Ovary (tissue), 9 donors: ENCODE data around the gene DBH. TPM values are rescaled to one million over a fixed set of nuclear protein-coding genes. Genes with fewer than 3 reads are reported as not detected.

Source experiments
- DNase-seq, 5 donors: peaks; one replicate each; pipeline ENCODE4 v3.0.0-alpha.2; 2019 to 2020
- H3K27ac ChIP-seq, 2 donors: fragments of 200-600 bp; one replicate each; pipeline versions ENCODE4 v1.5.1 to v1.8.0; 2019 to 2022
- H3K27me3 ChIP-seq: fragments of 200-600 bp; one replicate; pipeline ENCODE4 v1.8.0; 2022
- H3K36me3 ChIP-seq: fragments of 200-600 bp; sonication (generic); one replicate; pipeline ENCODE4 v1.5.1; 2019
- H3K4me1 ChIP-seq: one replicate; pipeline ENCODE4 v1.8.1; 2013; ENCODE audit warnings: mild to moderate bottlenecking, moderate library complexity; ENCODE audit not compliant: insufficient read depth
- H3K4me3 ChIP-seq: fragments of 200-600 bp; sonication (generic); one replicate; pipeline ENCODE4 v1.5.1; 2017
- H3K9me3 ChIP-seq, 2 donors: fragments of 200-600 bp in 1 of 2; sonication (generic) in 1 of 2; one replicate each; pipeline versions ENCODE4 v1.5.1 to v1.8.1; 2013 to 2019; ENCODE audit warnings: mild to moderate bottlenecking in 1 of 2, moderate library complexity in 1 of 2
- EP300 ChIP-seq: sonication (generic); formaldehyde crosslinking; IDR thresholded peaks from one replicate; pipeline ENCODE4 v1.6.1; 2017; ENCODE audit warnings: antibody characterized with exemption
- POLR2A ChIP-seq: fragments of 450-650 bp; IDR thresholded peaks from one replicate; pipeline ENCODE4 v1.6.1; 2017; ENCODE audit warnings: antibody characterized with exemption, mild to moderate bottlenecking, moderate library complexity
- WGBS, 3 donors: extraction: QIAGEN DNeasy Blood & Tissue Kit in 1 of 3; methylation state at CpG; one replicate each; pipeline versions ENCODE4 v1.1.5 to v1.1.7; 2013 to 2017; 5-methylcytosine and 5-hydroxymethylcytosine counted together
- intact Hi-C, 4 donors: fragments of 100-400 bp; cut with DNase I; formaldehyde crosslinking; loops; one replicate each; pipeline versions ENCODE4 v1.11.0 to v1.15.1; 2022 to 2023
- polyA plus RNA-seq, 2 donors: library from polyadenylated mRNA; stranded (reverse); fragments of 200-250 nt in 1 of 2; fragments of 350-450 nt in 1 of 2; fragmentation: Illumina TruSeq in 1 of 2; extraction: RNeasy Lipid Tissue Mini Kit (QIAGEN cat#74804) in 1 of 2; gene quantifications; one replicate each; pipeline ENCODE4 v1.2.3, GENCODE V29; 2013 to 2014
- total RNA-seq, 7 donors: library from RNA; depleted of rRNA in 2 of 7; stranded (reverse); fragments of >200 nt in 2 of 7; fragmentation: NEBNext Ultra II Directional in 3 of 7; extraction: Animal tissue kit (Norgen Biotek cat#: 25700) in 3 of 7; gene quantifications; one replicate each; pipeline versions ENCODE4 v1.1.0 to v1.2.4, GENCODE V29; 2016 to 2023
- TF ChIP-seq, protein P1 (sequence below), 3 donors: fragments of 450-650 bp in 2 of 3; fragments of 200-600 bp in 1 of 3; IDR thresholded peaks; one replicate each; pipeline versions ENCODE4 v1.5.1 to v1.8.0; 2016 to 2022; ENCODE audit warnings: antibody characterized with exemption in 3 of 3, mild to moderate bottlenecking in 1 of 3
- donor health status: DM: no; HTN: no; CAD: no; lungs with moderate emphysema.
- donor health status: DM: no; HTN: no; CAD: no.
- donor health status: Bipolar disorder and iron deficiency.
- donor health status: DM: yes; HTN: yes; CAD: no.
- donor health status: DM: no; HTN: no; CAD: no.
- donor health status: DM: yes; HTN: yes; CAD: no.

Gene DBH
- total and polyA plus RNA-seq, 9 donors: 0.28 TPM; not detected in 8

DNA sequence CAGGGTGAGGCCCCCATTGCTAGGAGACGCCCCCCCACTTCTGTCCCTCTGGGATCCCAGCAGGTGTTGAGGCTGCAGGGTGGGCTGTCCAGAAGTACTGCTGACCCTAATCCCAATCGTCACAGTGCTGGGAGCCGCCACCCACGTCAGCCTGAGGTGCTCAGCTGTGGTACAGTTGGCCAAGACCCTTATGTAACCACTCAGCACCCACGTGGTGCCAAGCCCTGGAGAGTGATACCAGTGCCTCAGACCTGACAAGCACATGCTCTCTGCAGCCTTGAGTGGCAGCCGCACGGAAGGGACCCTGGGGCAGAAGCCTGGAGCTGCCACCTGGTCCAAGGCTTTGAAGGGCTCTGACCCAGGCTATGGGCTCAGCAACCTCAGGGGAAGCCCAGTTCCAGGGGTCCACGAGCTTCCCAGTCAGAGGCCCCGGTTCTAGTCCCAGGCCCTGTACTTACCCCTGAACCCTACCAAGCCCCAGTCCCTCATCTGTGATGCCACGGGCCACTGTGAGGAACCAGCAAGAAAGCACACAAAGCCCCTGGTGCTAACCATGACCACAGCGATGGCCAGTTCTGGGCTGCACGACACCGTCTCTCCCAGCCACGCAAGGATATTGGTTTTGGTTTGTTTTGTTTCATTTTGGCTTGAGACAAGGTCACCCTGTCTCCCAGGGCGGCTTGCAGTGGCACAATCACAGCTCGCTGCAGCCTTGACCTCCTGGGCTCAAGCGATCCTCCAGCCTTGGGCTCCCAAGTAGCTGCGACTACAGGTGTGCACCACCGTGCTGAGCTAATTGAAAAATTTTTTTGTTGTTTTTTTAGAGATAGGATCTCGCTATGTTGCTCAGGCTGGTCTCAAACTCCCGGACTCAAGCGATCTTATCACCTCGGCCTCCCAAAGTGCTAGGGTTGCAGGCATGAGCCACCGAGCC, 50.7 kb downstream of the DBH start:
- no peaks in the 10 kb centered on the region for H3K36me3 ChIP-seq
- intact Hi-C loops: no loop called here
- H3K9me3 ChIP-seq: no peaks in the 10 kb centered on the region
- TF ChIP-seq, protein P1, sequence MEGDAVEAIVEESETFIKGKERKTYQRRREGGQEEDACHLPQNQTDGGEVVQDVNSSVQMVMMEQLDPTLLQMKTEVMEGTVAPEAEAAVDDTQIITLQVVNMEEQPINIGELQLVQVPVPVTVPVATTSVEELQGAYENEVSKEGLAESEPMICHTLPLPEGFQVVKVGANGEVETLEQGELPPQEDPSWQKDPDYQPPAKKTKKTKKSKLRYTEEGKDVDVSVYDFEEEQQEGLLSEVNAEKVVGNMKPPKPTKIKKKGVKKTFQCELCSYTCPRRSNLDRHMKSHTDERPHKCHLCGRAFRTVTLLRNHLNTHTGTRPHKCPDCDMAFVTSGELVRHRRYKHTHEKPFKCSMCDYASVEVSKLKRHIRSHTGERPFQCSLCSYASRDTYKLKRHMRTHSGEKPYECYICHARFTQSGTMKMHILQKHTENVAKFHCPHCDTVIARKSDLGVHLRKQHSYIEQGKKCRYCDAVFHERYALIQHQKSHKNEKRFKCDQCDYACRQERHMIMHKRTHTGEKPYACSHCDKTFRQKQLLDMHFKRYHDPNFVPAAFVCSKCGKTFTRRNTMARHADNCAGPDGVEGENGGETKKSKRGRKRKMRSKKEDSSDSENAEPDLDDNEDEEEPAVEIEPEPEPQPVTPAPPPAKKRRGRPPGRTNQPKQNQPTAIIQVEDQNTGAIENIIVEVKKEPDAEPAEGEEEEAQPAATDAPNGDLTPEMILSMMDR (IDR thresholded peaks at IDR 0.05): no peak
- TF ChIP-seq POLR2A (no peak), EP300 (no peak)
- H3K27me3 ChIP-seq: no peaks in the 10 kb centered on the region
- no peak overlapping the region for H3K4me3 ChIP-seq
- no peak for DNase-seq
- H3K4me1 ChIP-seq: no peaks in the 10 kb centered on the region
- 86 to 91% (median 90%) methylated on average over 24 of the region's 24 CpGs for WGBS, 3 donors
- no peak overlapping the region for H3K27ac ChIP-seq

DNA sequence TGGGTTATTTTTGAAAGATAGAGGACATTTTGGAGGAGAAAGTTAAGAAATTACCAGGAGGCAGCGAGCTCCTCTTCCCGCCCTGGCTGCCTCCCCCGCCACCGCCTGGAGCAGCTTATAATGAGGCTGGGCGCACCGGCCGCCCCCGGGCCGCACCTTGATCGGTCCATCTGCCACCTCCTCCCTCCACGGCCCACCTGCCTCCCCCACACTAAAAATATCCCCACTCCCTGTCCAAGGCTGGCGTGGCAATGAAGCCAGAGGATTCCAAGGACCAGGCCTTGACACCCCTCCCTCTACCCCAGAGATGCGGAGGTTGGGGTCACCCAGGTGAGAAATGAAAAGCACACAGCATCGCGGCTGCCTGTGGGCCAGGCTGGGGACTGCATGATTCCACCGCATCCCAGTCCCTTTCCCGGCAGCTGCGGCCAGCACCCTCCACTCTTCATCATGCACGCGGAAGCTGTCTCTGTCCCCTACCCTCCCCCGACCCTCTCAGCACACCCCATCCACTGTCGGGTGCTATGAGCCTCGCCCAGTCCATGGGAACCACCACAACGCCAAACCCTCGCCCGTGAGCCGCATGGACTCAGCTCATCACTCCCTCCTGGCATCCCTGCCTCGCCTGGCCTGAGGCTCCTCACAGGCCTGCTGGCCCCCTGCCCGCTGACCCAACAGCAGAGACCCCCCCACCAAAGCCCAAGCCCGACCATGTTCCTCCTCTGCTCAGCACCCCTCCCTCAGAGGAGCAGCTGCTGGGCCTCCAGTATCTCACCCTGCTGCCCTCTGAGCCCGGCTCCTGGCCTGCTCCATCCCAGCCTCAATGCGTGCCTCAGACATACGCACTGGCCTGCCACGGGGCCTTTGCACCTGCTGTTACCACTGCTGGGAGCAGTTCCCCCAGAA, 51.9 kb downstream of the DBH start:
- DNase-seq: no peak
- H3K36me3 ChIP-seq: no peaks in the 10 kb centered on the region
- TF ChIP-seq EP300: no peak
- no peak for TF ChIP-seq POLR2A
- TF ChIP-seq, protein P1 (IDR thresholded peaks at IDR 0.05): no peak
- H3K4me1 ChIP-seq: no peaks in the 10 kb centered on the region
- H3K27ac ChIP-seq: no peak overlapping the region
- no peak overlapping the region for H3K4me3 ChIP-seq
- 71 to 86% (median 84%) methylated on average over 34 of the region's 34 CpGs for WGBS, 3 donors
- no peaks in the 10 kb centered on the region for H3K9me3 ChIP-seq
- no peaks in the 10 kb centered on the region for H3K27me3 ChIP-seq
- intact Hi-C loops: no loop called here

GRCh38 chr9:133689151-133689763, 53.1 kb downstream of the DBH start:
- intact Hi-C loops: no loop called here
- DNase-seq: no peak
- no peaks in the 10 kb centered on the region for H3K9me3 ChIP-seq
- H3K27ac ChIP-seq: no peak overlapping the region
- no peaks in the 10 kb centered on the region for H3K27me3 ChIP-seq
- H3K4me3 ChIP-seq: no peak overlapping the region
- 81 to 90% (median 87%) methylated on average over 10 of the region's 10 CpGs for WGBS, 3 donors
- no peaks in the 10 kb centered on the region for H3K36me3 ChIP-seq
- H3K4me1 ChIP-seq: no peaks in the 10 kb centered on the region
- TF ChIP-seq EP300 (no peak), POLR2A (no peak)
- TF ChIP-seq, protein P1 (IDR thresholded peaks at IDR 0.05): no peak

DNA sequence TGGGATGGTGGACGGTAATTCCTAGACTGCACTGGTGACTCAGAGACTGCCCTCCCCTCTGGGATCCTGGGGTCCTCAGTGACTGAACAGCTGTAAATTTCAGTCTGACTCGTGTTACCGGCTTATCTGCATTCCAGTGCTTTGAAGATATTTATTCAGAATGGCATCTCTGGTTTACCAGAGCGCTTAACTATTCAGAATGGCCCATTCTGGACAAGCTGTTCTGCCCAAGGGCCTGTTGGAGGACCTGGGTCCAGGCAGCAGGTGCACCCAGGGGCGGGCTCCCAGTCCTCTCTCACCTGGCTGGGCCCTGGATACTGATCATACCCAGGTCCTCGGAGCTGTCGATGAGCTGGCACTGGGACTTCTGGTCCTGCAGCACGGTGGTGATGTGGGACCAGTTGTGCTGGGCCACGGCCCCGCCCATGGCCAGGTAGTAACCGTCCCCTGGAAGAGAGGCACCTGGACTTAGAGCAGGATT, 54.0 kb downstream of the DBH start:
- DNase-seq: no peak
- no peaks in the 10 kb centered on the region for H3K36me3 ChIP-seq
- H3K4me3 ChIP-seq: no peak overlapping the region
- H3K9me3 ChIP-seq: no peaks in the 10 kb centered on the region
- intact Hi-C loops: no loop called here
- TF ChIP-seq POLR2A (no peak), EP300 (no peak)
- TF ChIP-seq, protein P1 (IDR thresholded peaks at IDR 0.05): no peak
- H3K4me1 ChIP-seq: no peaks in the 10 kb centered on the region
- H3K27me3 ChIP-seq: no peaks in the 10 kb centered on the region
- H3K27ac ChIP-seq: no peak overlapping the region
- 83 to 92% (median 90%) methylated on average over 11 of the region's 11 CpGs for WGBS, 3 donors
